Measurements from ENCODE around the gene SEL1L2. TPM values are rescaled to one million over a fixed set of nuclear protein-coding genes. Genes with fewer than 3 reads are reported as not detected.

SEL1L2 gene
- total and polyA plus RNA-seq, 7 donors: 0.36 to 1.5 (median 0.80) TPM

DNA sequence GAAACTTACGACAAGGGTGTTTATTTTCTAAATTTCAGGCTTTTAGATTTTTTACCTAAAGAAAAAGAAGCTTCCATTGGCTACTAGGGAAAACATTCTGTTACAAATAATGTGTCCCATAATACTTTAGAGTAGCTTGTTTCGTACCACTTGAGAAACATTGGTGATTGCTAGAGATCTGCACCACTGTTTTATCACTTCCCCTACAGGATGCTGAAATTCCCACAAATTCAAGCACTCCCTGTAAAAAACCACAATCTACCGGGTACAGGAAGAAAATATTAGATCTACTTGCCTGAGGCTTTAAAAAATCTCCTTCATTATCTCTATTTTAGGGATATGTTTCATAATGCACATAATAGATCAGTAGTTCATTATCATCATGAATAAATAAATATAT, 29.9 kb downstream of the SEL1L2 start:
- no peak overlapping the region for H3K4me3 ChIP-seq
- no peaks in the 10 kb centered on the region for H3K27me3 ChIP-seq (ENCODE audit: insufficient read depth in 3 of 3, low read length in 2 of 3)
- WGBS, 3 donors: 73 to 84% (median 82%) methylated on average over 3 of the region's 3 CpGs
- DNase-seq (no peak), ATAC-seq (no peak)
- no peak for TF ChIP-seq CTCF (IDR thresholded peaks at IDR 0.05)
- H3K4me1 ChIP-seq: no peaks in the 10 kb centered on the region
- intact Hi-C loops (cut with DNase I): loop anchor here in 1 of 2 donors (10.0 kb wide), 1 partner anchor 84 kb away; no protein-coding TSS in a partner anchor
- no peaks in the 10 kb centered on the region for H3K36me3 ChIP-seq (ENCODE audit: insufficient read depth in 1 of 2, low read depth in 1 of 2)
- no peaks in the 10 kb centered on the region for H3K9me3 ChIP-seq
- no peak overlapping the region for H3K27ac ChIP-seq

DNA sequence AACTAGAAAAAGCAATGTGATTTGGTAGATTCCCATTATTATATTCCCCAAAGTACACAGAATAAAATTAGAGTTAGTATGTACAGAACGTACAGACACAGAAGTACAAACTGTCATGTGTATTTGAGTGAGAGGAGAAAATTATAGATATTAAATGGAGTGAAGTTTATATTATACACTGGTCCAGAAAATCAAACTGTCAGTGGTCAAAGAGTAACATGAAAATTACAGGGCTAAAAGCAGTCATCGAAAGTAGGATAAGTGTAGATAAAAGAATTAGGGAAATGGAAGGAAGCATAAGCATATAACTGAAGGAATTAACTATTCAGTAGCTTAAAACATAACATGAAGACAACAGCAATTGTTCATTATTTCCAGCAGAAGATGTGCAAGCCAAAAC, 30.3 kb downstream of the SEL1L2 start:
- intact Hi-C loops (cut with DNase I): loop anchor here in 1 of 2 donors (10.0 kb wide), 1 partner anchor 85 kb away; no protein-coding TSS in a partner anchor
- ATAC-seq (no peak), DNase-seq (no peak)
- no peak overlapping the region for H3K27ac ChIP-seq
- no peaks in the 10 kb centered on the region for H3K27me3 ChIP-seq (ENCODE audit: insufficient read depth in 3 of 3, low read length in 2 of 3)
- H3K36me3 ChIP-seq (ENCODE audit: insufficient read depth in 1 of 2, low read depth in 1 of 2): no peaks in the 10 kb centered on the region
- H3K9me3 ChIP-seq: no peaks in the 10 kb centered on the region
- 72 to 80% (median 73%) methylated on average over 2 of the region's 2 CpGs for WGBS, 3 donors
- no peak for TF ChIP-seq CTCF (IDR thresholded peaks at IDR 0.05)
- no peak overlapping the region for H3K4me3 ChIP-seq
- no peaks in the 10 kb centered on the region for H3K4me1 ChIP-seq

- no peak for ATAC-seq
- Histone ChIP-seq H3K4me1 (no peaks in the 10 kb centered on the region), H3K36me3 (ENCODE audit: insufficient read depth in 1 of 2, low read depth in 1 of 2) (no peaks in the 10 kb centered on the region), H3K27me3 (ENCODE audit: insufficient read depth in 3 of 3, low read length in 2 of 3) (peaks cover 0 to 4% (median 0%) of the 10 kb centered on the region in 3 donors), H3K27ac (no peak overlapping the region), H3K4me3 (no peak overlapping the region), H3K9me3 (no peaks in the 10 kb centered on the region)
- DNase-seq: no peak
- WGBS, 3 donors: 60 to 70% (median 69%) methylated on average over 6 of the region's 6 CpGs
- TF ChIP-seq CTCF (IDR thresholded peaks at IDR 0.05): no peak
- intact Hi-C loops (cut with DNase I): loop anchor here in 1 of 2 donors (5.0 kb wide), 1 partner anchor 131 kb away; no protein-coding TSS in a partner anchor
These were observed 37.2 kb downstream of the SEL1L2 start for GRCh38 chr20:13953227-13953626.

GRCh38 chr20:13947719-13948118, 42.7 kb downstream of the SEL1L2 start:
- intact Hi-C loops (cut with DNase I): no loop called here
- Histone ChIP-seq H3K4me3 (no peak overlapping the region), H3K27ac (no peak overlapping the region), H3K4me1 (no peaks in the 10 kb centered on the region), H3K27me3 (ENCODE audit: insufficient read depth in 3 of 3, low read length in 2 of 3) (no peaks in the 10 kb centered on the region), H3K9me3 (no peaks in the 10 kb centered on the region), H3K36me3 (ENCODE audit: insufficient read depth in 1 of 2, low read depth in 1 of 2) (no peaks in the 10 kb centered on the region)
- DNase-seq (no peak), ATAC-seq (no peak)
- WGBS, 3 donors: 58 to 83% (median 67%) methylated on average over 3 of the region's 3 CpGs
- no peak for TF ChIP-seq CTCF (IDR thresholded peaks at IDR 0.05)

DNA sequence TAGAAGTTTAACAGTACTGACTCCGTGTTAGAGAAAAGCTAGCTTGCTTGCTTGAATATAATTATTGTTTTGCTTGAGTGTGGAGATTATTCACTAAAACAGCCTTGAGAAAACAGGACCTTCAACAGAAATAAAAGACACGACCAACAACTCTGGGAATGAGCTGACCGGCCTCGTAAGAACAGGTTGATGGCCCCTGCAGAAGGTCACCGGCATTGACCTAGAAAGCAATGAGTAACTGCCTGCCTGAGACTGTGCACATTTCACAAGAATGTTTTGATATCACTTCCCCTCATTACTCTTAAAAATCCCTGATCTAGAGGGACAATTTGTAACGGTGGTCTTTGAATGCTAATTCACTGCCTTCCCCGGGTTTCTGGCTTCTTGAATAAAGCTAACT, 49.4 kb downstream of the SEL1L2 start:
- no peak for DNase-seq
- H3K36me3 ChIP-seq (ENCODE audit: insufficient read depth in 1 of 2, low read depth in 1 of 2): no peaks in the 10 kb centered on the region
- no peak for ATAC-seq
- no peaks in the 10 kb centered on the region for H3K4me1 ChIP-seq
- no peak overlapping the region for H3K27ac ChIP-seq
- no peak overlapping the region for H3K4me3 ChIP-seq
- WGBS, 3 donors: 65 to 67% (median 66%) methylated on average over 7 of the region's 7 CpGs
- no peaks in the 10 kb centered on the region for H3K9me3 ChIP-seq
- H3K27me3 ChIP-seq (ENCODE audit: insufficient read depth in 3 of 3, low read length in 2 of 3): no peaks in the 10 kb centered on the region
- intact Hi-C loops (cut with DNase I): no loop called here
- no peak for TF ChIP-seq CTCF (IDR thresholded peaks at IDR 0.05)

Measured in psoas muscle (tissue), 8 donors.